Measurements from ENCODE around the gene VIPR2.

VIPR2 gene

GRCh38 chr7:159064121-159064815 is 80.4 kb downstream of the VIPR2 start:
- no peak for DNase-seq

- no peak for DNase-seq
These were observed 81.4 kb downstream of the VIPR2 start for GRCh38 chr7:159063046-159063840.

- no peak for DNase-seq
These were observed 82.1 kb downstream of the VIPR2 start for GRCh38 chr7:159062569-159062968.

- DNase-seq = no peak
These were observed 82.9 kb downstream of the VIPR2 start for GRCh38 chr7:159061674-159062212.

- DNase-seq = no peak
These were observed 83.5 kb downstream of the VIPR2 start for GRCh38 chr7:159061209-159061608.

- no peak for DNase-seq
These were observed 84.2 kb downstream of the VIPR2 start for GRCh38 chr7:159060440-159060839.

- no peak for DNase-seq
These were observed 85.0 kb downstream of the VIPR2 start for GRCh38 chr7:159059629-159060028.

GRCh38 chr7:159057647-159058046 is 87.0 kb downstream of the VIPR2 start:
- no peak for DNase-seq

- DNase-seq = no peak
These were observed 87.9 kb downstream of the VIPR2 start for GRCh38 chr7:159056737-159057136.

- no peak for DNase-seq
These were observed 92.8 kb downstream of the VIPR2 start for GRCh38 chr7:159051916-159052315.

GRCh38 chr7:159050704-159051103 is 94.0 kb downstream of the VIPR2 start:
- DNase-seq = no peak

- no peak for DNase-seq
These were observed 95.2 kb downstream of the VIPR2 start for GRCh38 chr7:159049266-159050025.

- DNase-seq = no peak
These were observed 96.0 kb downstream of the VIPR2 start for GRCh38 chr7:159048656-159049055.

- DNase-seq = no peak
These were observed 97.1 kb downstream of the VIPR2 start for GRCh38 chr7:159047536-159047935.

- no peak for DNase-seq
These were observed 98.4 kb downstream of the VIPR2 start for GRCh38 chr7:159046300-159046699.

- no peak for DNase-seq
These were observed 98.8 kb downstream of the VIPR2 start for GRCh38 chr7:159045839-159046238.

- DNase-seq = no peak
These were observed 102.0 kb downstream of the VIPR2 start for GRCh38 chr7:159042581-159043101.

- DNase-seq = no peak
These were observed 102.6 kb downstream of the VIPR2 start for GRCh38 chr7:159042103-159042502.

- no peak for DNase-seq
These were observed 103.6 kb downstream of the VIPR2 start for GRCh38 chr7:159040912-159041711.

GRCh38 chr7:159040146-159040545 is 104.5 kb downstream of the VIPR2 start:
- DNase-seq = no peak

- DNase-seq = no peak
These were observed 105.0 kb downstream of the VIPR2 start for GRCh38 chr7:159039716-159040115.

GRCh38 chr7:159038066-159038465 is 106.6 kb downstream of the VIPR2 start:
- DNase-seq = no peak
